HepG2 (cell line): Measurements from ENCODE around the gene IRF7. TPM values are rescaled to one million over a fixed set of nuclear protein-coding genes. Genes with fewer than 3 reads are reported as not detected.

Experiments
- ARID4A ChIP-seq: sonication (generic); formaldehyde crosslinking; IDR thresholded peaks from 2 replicates; pipeline ENCODE4 v1.5.0; 2020; ENCODE audit warnings: mild to moderate bottlenecking, missing genetic modification reagents, borderline replicate concordance
- ATF7 ChIP-seq, 2 experiments: fragments of 450-650 bp in 1 of 2; sonication (generic) in 1 of 2; formaldehyde crosslinking in 1 of 2; IDR thresholded peaks; 2 replicates each; pipeline versions ENCODE4 v1.4.0 to v1.6.1; 2016 to 2020; ENCODE audit warnings: antibody characterized with exemption in 1 of 2, mild to moderate bottlenecking in 1 of 2, missing genetic modification reagents in 1 of 2
- CC2D1A ChIP-seq: sonication (generic); formaldehyde crosslinking; IDR thresholded peaks from 2 replicates; pipeline ENCODE4 v1.8.1; 2023; ENCODE audit warnings: mild to moderate bottlenecking, missing genetic modification reagents
- ELF1 ChIP-seq: sonication (generic); formaldehyde crosslinking; IDR thresholded peaks from 2 replicates; pipeline ENCODE4 v1.4.0; 2020; ENCODE audit warnings: missing genetic modification reagents
- NFIC ChIP-seq: IDR thresholded peaks from 2 replicates; pipeline ENCODE4 v1.6.1; 2012; ENCODE audit warnings: mild to moderate bottlenecking, low read length, inconsistent platforms
- RCOR2 ChIP-seq: IDR thresholded peaks from 2 replicates; pipeline ENCODE4 v1.6.1; 2016; ENCODE audit warnings: missing biosample characterization, missing genetic modification reagents
- ZNF292 ChIP-seq: sonication (generic); formaldehyde crosslinking; IDR thresholded peaks from 2 replicates; pipeline ENCODE4 v1.8.1; 2022; ENCODE audit warnings: mild to moderate bottlenecking, low read depth, missing genetic modification reagents, borderline replicate concordance
- ZNF570 ChIP-seq: sonication (generic); formaldehyde crosslinking; IDR thresholded peaks from 2 replicates; pipeline ENCODE4 v1.4.0; 2020; ENCODE audit warnings: mild to moderate bottlenecking, missing genetic modification reagents, borderline replicate concordance
- ZNF589 ChIP-seq: sonication (generic); formaldehyde crosslinking; conservative IDR thresholded peaks from 2 replicates; pipeline ENCODE4 v1.8.0; 2022; ENCODE audit warnings: mild to moderate bottlenecking, moderate library complexity, missing genetic modification reagents
- ZNF773 ChIP-seq: sonication (generic); formaldehyde crosslinking; IDR thresholded peaks from 2 replicates; pipeline ENCODE4 v1.4.0; 2020; ENCODE audit warnings: missing genetic modification reagents, borderline replicate concordance
- polyA plus RNA-seq, 8 experiments: library from polyadenylated mRNA; depleted of rRNA in 3 of 8; stranded (reverse) in 7 of 8; unstranded in 1 of 8; fragments of >200 nt; fragmentation: Illumina TruSeq in 4 of 8; extraction: Trizol in 4 of 8; gene quantifications; 2 replicates each; pipeline versions ENCODE4 v1.2.1 to v1.2.3, GENCODE V29; 2011 to 2016; ENCODE audit warnings: low read depth in 4 of 8, missing spikeins in 1 of 8, mixed read lengths in 1 of 8; ENCODE audit not compliant: insufficient read depth in 1 of 8
- total RNA-seq, 5 experiments: library from RNA; depleted of rRNA; stranded (reverse); fragments of >200 nt; fragmentation: Illumina TruSeq; extraction: Trizol; gene quantifications; 2 replicates each; pipeline ENCODE4 v1.2.3, GENCODE V29; 2016; ENCODE audit warnings: low read depth in 1 of 5
- TF ChIP-seq, protein P1 (sequence below), 2 experiments: fragments of 450-650 bp in 1 of 2; sonication (generic) in 1 of 2; formaldehyde crosslinking in 1 of 2; IDR thresholded peaks; 2 replicates each; pipeline versions ENCODE4 v1.6.1 to v1.8.0; 2016 to 2022; ENCODE audit warnings: antibody characterized with exemption in 1 of 2, mild to moderate bottlenecking in 1 of 2, missing genetic modification reagents in 1 of 2
- TF ChIP-seq, protein P2 (sequence below): sonication (generic); formaldehyde crosslinking; IDR thresholded peaks from 2 replicates; pipeline ENCODE4 v1.5.0; 2020; ENCODE audit warnings: mild to moderate bottlenecking, missing genetic modification reagents, borderline replicate concordance

Gene IRF7
- total and polyA plus RNA-seq, 2 of the 13 experiments (the other 11 are each of a cell fraction or from before 2014, with no cell fraction given), result not detected

- TF ChIP-seq, protein P1, sequence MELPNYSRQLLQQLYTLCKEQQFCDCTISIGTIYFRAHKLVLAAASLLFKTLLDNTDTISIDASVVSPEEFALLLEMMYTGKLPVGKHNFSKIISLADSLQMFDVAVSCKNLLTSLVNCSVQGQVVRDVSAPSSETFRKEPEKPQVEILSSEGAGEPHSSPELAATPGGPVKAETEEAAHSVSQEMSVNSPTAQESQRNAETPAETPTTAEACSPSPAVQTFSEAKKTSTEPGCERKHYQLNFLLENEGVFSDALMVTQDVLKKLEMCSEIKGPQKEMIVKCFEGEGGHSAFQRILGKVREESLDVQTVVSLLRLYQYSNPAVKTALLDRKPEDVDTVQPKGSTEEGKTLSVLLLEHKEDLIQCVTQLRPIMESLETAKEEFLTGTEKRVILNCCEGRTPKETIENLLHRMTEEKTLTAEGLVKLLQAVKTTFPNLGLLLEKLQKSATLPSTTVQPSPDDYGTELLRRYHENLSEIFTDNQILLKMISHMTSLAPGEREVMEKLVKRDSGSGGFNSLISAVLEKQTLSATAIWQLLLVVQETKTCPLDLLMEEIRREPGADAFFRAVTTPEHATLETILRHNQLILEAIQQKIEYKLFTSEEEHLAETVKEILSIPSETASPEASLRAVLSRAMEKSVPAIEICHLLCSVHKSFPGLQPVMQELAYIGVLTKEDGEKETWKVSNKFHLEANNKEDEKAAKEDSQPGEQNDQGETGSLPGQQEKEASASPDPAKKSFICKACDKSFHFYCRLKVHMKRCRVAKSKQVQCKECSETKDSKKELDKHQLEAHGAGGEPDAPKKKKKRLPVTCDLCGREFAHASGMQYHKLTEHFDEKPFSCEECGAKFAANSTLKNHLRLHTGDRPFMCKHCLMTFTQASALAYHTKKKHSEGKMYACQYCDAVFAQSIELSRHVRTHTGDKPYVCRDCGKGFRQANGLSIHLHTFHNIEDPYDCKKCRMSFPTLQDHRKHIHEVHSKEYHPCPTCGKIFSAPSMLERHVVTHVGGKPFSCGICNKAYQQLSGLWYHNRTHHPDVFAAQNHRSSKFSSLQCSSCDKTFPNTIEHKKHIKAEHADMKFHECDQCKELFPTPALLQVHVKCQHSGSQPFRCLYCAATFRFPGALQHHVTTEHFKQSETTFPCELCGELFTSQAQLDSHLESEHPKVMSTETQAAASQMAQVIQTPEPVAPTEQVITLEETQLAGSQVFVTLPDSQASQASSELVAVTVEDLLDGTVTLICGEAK (IDR thresholded peaks at IDR 0.05), result peak; percentile 45
- TF ChIP-seq, protein P1 (CRISPR knock-in tag; IDR thresholded peaks at IDR 0.05), result no peak
- TF ChIP-seq, protein P2, sequence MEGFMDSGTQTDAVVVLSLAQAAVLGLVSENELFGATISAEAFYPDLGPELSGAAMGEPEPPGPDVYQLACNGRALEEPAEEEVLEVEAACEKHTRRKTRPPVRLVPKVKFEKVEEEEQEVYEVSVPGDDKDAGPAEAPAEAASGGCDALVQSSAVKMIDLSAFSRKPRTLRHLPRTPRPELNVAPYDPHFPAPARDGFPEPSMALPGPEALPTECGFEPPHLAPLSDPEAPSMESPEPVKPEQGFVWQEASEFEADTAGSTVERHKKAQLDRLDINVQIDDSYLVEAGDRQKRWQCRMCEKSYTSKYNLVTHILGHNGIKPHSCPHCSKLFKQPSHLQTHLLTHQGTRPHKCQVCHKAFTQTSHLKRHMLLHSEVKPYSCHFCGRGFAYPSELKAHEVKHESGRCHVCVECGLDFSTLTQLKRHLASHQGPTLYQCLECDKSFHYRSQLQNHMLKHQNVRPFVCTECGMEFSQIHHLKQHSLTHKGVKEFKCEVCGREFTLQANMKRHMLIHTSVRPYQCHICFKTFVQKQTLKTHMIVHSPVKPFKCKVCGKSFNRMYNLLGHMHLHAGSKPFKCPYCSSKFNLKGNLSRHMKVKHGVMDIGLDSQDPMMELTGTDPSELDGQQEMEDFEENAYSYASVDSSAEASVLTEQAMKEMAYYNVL (CRISPR knock-in tag), result no peak
- TF ChIP-seq ZNF292 (CRISPR knock-in tag) (no peak), ZNF570 (CRISPR knock-in tag) (no peak), ARID4A (no peak), ELF1 (CRISPR knock-in tag) (peak; percentile 93), ATF7 (IDR thresholded peaks at IDR 0.05) (peak; percentile 90), ATF7 (CRISPR knock-in tag; IDR thresholded peaks at IDR 0.05) (no peak), ZNF589 (CRISPR knock-in tag) (no peak), ZNF773 (CRISPR knock-in tag) (no peak), NFIC (no peak), RCOR2 (CRISPR knock-in tag) (no peak), CC2D1A (CRISPR knock-in tag) (no peak)
Measured at GRCh38 chr11:575996-576768, 39.6 kb downstream of the IRF7 start, which contains the start of gene PHRF1 (continued).
